ENCODE results near the gene RNF4.

DNA sequence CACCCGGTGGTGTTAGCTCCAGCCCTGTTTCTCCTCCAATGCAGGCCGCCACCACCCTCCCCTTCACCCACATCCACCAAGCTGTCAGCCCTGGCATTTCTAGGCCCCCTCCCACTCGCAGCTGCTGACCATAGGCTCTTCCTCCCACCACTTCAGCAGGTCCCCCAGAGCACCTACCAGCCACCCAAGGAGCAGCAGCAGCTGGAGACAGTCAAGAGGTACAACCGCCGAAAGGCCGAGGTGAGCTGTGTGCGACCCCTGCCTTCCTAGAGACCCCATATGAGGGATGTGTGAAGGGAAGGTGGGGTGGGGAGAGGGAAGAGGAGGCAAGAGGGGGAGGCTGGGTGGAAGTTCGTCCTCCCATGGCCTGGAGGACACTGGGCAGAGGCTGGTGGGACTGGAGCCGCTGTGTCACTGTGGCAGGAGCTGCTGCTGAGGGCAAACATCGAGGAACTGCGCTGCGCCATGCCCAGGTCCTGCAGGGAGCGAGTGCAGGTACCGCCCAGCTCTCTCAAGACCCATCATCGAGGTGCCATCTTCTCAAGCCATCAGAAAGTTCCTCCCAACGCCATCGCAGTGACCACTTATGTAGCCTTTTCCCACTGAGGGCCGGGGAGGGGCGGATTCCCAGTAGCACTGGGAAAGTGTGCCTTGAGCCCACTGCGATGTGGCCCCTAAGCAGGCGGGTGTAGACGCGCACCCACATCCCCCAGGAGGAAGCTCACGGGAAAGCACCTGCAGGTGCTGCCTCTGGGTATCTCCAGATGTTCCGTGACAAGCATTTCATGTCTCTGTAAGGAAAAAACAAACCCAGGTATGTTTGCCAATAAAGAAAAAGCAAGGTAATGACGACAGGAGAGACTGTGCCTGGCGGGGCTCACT lies 19.2 kb upstream of the RNF4 start:
- TF ChIP-seq ARNTL (CRISPR knock-in tag; IDR thresholded peaks at IDR 0.05; ENCODE audit: borderline replicate concordance, low read depth) (no peak), RARB (CRISPR knock-in tag; IDR thresholded peaks at IDR 0.05) (no peak), TOX (CRISPR knock-in tag; IDR thresholded peaks at IDR 0.05; ENCODE audit: borderline replicate concordance) (no peak), PPARA (CRISPR knock-in tag; IDR thresholded peaks at IDR 0.05; ENCODE audit: borderline replicate concordance) (no peak), SNAI2 (CRISPR knock-in tag; IDR thresholded peaks at IDR 0.05) (no peak), TCF4 (CRISPR knock-in tag; IDR thresholded peaks at IDR 0.05; ENCODE audit: borderline replicate concordance) (no peak)
- TF ChIP-seq, protein P1, sequence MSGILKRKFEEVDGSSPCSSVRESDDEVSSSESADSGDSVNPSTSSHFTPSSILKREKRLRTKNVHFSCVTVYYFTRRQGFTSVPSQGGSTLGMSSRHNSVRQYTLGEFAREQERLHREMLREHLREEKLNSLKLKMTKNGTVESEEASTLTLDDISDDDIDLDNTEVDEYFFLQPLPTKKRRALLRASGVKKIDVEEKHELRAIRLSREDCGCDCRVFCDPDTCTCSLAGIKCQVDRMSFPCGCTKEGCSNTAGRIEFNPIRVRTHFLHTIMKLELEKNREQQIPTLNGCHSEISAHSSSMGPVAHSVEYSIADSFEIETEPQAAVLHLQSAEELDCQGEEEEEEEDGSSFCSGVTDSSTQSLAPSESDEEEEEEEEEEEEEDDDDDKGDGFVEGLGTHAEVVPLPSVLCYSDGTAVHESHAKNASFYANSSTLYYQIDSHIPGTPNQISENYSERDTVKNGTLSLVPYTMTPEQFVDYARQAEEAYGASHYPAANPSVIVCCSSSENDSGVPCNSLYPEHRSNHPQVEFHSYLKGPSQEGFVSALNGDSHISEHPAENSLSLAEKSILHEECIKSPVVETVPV (CRISPR knock-in tag; IDR thresholded peaks at IDR 0.05) = no peak

All from SK-N-SH treated with all-trans-retinoic acid at 6 μM for 48 hours (cell line).